Measurements from ENCODE around the gene ZNF319.
A peak's percentile ranks its signal among the peaks of the same experiment; 100 is the strongest.
"Not testable (repeated sequence)": the region's sequence is repeated elsewhere in the genome, so short reads cannot be mapped to it uniquely, and the experiment has no call there.

ZNF319 gene

DNA sequence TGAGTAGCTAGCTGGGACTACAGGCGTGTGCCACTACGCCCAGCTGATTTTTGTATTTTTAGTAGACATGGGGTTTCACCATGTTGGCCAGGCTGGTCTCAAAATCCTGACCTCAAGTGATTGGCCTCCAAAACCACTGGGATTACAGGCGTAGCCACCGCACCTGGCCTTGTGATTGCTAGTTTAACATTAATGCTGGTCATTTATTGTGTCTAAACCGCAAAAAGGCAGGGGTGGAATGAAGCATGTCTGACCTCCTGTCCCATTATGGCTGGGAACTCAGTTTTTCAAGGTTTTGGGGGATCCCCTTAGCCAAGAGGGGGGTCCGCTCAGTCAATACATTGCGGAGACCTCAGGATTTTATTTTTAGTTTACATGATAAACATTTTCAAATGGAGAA, 18.8 kb downstream of the ZNF319 start:
- no peak overlapping the region for H3K27ac ChIP-seq
- ChIA-PET POLR2A (ENCODE audit: low non-redundant PET) (no interaction called here), CTCF (no interaction called here)
- no peak for DNase-seq (ENCODE audit: low spot score)
- TF ChIP-seq, protein P1, sequence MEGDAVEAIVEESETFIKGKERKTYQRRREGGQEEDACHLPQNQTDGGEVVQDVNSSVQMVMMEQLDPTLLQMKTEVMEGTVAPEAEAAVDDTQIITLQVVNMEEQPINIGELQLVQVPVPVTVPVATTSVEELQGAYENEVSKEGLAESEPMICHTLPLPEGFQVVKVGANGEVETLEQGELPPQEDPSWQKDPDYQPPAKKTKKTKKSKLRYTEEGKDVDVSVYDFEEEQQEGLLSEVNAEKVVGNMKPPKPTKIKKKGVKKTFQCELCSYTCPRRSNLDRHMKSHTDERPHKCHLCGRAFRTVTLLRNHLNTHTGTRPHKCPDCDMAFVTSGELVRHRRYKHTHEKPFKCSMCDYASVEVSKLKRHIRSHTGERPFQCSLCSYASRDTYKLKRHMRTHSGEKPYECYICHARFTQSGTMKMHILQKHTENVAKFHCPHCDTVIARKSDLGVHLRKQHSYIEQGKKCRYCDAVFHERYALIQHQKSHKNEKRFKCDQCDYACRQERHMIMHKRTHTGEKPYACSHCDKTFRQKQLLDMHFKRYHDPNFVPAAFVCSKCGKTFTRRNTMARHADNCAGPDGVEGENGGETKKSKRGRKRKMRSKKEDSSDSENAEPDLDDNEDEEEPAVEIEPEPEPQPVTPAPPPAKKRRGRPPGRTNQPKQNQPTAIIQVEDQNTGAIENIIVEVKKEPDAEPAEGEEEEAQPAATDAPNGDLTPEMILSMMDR (conservative IDR thresholded peaks at IDR 0.05; ENCODE audit: low read depth): no peak

DNA sequence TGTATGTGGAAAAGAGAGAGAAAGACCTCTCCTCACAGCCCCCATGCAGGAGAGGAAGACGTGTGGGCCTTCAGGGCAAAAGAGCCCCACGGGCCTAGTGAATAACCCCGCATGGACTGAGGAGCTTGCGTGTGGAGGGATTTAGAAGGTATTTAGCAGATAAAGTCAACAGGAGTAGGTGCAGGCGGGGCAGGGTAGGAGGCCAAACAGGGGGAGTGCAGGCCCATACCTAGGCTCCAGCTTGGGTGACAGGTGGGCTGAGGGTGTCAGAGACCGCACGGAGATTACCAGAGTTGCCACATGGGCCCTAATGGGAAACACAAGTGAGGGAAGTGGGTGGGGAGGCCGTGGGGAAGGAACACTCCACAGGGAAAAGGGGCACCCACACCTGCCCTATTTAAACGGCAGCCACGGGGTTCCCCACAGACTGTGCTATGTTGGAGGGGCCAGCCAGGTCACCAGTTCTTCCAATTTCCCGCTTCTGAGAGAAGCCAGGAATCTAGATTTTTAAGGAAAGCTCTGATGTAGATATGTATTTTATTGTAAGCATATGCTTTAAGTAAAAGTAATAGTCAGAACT, 21.4 kb downstream of the ZNF319 start:
- ChIA-PET POLR2A (ENCODE audit: low non-redundant PET) (no interaction called here), CTCF (no interaction called here)
- no peak for DNase-seq (ENCODE audit: low spot score)
- TF ChIP-seq, protein P1 (conservative IDR thresholded peaks at IDR 0.05; ENCODE audit: low read depth): no peak
- H3K27ac ChIP-seq: no peak overlapping the region

DNA sequence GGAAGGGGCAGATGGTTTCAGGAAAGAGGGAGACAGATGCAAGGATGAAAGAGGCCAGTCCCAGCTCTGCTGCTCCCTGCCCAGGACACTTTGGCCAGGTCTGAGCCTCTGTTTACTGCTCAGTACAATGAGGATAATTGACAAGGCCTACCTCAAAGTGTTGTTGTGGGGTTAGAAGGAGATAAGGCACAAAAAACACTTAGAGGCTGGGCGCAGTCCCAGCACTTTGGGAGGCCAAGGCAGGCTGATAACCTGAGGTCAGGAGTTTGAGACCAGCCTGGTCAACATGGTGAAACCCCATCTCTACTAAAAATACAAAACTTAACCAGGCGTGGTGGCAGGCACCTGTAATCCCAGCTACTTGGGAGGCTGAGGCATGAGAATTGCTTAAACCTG, 22.4 kb downstream of the ZNF319 start:
- DNase-seq (ENCODE audit: low spot score); CTCF ChIA-PET; POLR2A ChIA-PET (ENCODE audit: low non-redundant PET): not testable (repeated sequence)
- peak overlapping the region; percentile 9; the same call in 1 of the 2 replicates for H3K27ac ChIP-seq

DNA sequence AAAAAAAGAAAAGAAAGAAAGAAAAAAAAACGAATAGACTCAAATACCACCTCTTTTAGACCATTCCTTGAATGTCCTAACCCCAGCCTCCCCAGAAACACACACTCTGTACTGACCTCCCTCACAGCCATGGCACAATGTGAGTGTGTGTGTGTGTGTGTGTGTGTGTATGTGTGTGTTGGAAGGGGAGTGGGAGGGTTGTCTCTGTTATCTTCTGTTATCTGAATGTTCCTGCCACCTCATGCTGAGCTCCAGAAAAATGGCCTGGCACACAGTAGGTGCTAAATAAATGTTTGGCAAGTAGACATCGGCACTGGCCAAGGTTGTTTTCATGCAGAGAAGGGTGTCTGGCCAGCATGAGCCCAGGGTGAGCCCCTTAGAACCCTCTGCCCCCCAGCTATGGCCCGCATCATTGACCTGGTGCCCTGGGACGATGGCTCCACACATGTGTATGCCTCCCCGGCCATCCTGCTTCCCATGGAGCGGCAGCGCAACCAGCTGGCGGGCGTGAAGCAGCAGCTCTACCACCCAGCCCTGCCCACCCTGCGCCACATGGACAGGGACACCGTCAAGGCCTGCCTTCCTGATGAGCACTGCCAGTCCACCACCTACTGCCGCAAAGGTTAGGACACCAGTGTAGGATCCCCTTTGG, 22.9 kb downstream of the ZNF319 start:
- TF ChIP-seq, protein P1 (conservative IDR thresholded peaks at IDR 0.05; ENCODE audit: low read depth): no peak
- DNase-seq (ENCODE audit: low spot score): no peak
- ChIA-PET POLR2A (ENCODE audit: low non-redundant PET) (no interaction called here), CTCF (interaction anchor here (1.0 kb wide), 1 partner anchor 21 kb away, joined by 3 read pairs; no protein-coding TSS in a partner anchor)
- H3K27ac ChIP-seq: peak overlapping the region; percentile 9; the same call in 1 of the 2 replicates

DNA sequence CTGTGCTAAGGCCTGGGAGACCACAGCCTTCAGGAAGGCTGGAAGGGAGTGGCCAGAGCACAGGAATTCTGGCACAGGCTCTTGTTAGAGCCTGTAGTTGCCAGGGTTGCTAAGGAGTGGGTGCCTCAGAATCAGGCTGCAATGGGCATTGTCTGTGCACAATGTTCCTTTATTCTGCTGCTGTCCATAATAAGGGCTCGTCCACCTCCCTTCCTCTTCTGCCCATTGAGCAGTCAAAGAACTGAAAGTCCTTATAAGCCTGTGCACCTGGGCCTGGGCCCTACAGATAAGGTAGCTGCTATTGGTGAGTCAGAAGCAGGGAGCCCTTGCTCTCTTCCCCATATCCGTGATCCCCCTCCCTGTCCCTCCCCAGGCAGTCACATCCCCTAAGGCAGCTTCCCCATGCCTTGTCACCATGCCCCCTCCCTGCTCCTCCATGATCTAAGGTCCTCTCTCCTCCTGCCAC, 24.1 kb downstream of the ZNF319 start:
- peak; percentile 30 for DNase-seq (ENCODE audit: low spot score)
- CTCF ChIA-PET: interaction anchor here (1.0 kb wide), 1 partner anchor 22 kb away, joined by 3 read pairs; no protein-coding TSS in a partner anchor

DNA sequence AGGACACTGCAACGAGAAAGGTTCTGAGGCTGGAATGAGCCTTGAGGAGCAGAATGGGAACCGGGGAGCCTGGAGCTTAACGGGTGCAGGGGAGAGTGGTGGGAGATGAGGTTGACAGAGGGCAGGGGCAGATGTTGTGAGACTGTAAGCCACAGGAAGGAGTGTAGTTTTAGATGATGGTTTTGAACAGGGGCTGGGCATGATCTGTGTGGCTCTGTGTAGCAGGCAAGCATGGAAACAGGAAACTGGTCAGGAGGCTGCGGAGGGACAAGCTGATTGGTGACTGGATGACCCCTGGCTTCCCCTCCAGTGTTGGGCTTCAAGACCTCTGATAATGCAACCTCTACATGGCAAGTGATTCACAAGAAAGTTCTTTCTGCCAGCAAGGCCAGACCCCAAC, 28.2 kb downstream of the ZNF319 start:
- POLR2A ChIA-PET (ENCODE audit: low non-redundant PET): no interaction called here
- TF ChIP-seq, protein P1 (conservative IDR thresholded peaks at IDR 0.05; ENCODE audit: low read depth): no peak
- CTCF ChIA-PET: no interaction called here
- H3K27ac ChIP-seq: no peak overlapping the region
- no peak for DNase-seq (ENCODE audit: low spot score)

More for the DNA sequence above, 24.1 kb downstream of the ZNF319 start:
- peak overlapping the region; percentile 76 for H3K27ac ChIP-seq
- TF ChIP-seq, protein P1 (conservative IDR thresholded peaks at IDR 0.05; ENCODE audit: low read depth): no peak
- POLR2A ChIA-PET (ENCODE audit: low non-redundant PET): no interaction called here

DNA sequence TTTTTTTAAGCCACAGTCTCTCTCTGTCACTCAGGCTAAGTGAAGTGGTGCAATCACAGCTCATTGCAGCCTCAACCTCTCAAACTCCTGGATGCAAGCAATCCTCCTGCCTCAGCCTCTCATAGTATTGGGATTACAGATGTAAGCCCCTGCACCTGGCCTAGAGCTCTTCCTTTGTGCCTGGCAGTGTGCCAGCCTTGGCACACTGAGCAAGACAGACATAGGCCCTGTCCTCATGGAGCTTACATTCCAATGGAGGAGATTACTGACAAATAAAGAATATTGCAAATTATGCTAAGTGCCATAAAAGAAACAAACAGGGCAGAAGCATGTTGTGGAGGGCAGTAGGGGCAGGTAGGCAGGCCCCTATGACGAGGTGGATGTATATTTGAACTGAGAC, 28.6 kb downstream of the ZNF319 start:
- no peak overlapping the region for H3K27ac ChIP-seq
- TF ChIP-seq, protein P1 (conservative IDR thresholded peaks at IDR 0.05; ENCODE audit: low read depth): no peak
- ChIA-PET POLR2A (ENCODE audit: low non-redundant PET) (no interaction called here), CTCF (no interaction called here)
- no peak for DNase-seq (ENCODE audit: low spot score)
